Stimulated activated CD4-positive, alpha-beta T cell treated with anti-CD3 and anti-CD28 coated beads, Interleukin-15, amount 100 ng/mL, for 48 hours (primary cell): Measurements from ENCODE around the gene KRT38.
"Not testable (repeated sequence)": the region's sequence is repeated elsewhere in the genome, so short reads cannot be mapped to it uniquely, and the experiment has no call there.

Source experiments
- DNase-seq, 2 donors: peaks; one replicate each; pipeline ENCODE4 v3.0.0-alpha.2; 2020; ENCODE audit warnings: low read depth in 2 of 2

The KRT38 gene

GRCh38 chr17:41395611-41396010 is 45.2 kb downstream of the KRT38 start:
- no peak for DNase-seq

GRCh38 chr17:41395044-41395443 is 45.7 kb downstream of the KRT38 start:
- DNase-seq: not testable (repeated sequence)

GRCh38 chr17:41394254-41394996 is 46.4 kb downstream of the KRT38 start:
- no peak for DNase-seq

- DNase-seq: no peak
Observed at GRCh38 chr17:41393826-41394225, 47.0 kb downstream of the KRT38 start.

- no peak for DNase-seq
Observed at GRCh38 chr17:41393294-41393693, 47.5 kb downstream of the KRT38 start.

- DNase-seq: no peak
Observed at GRCh38 chr17:41392278-41392677, 48.5 kb downstream of the KRT38 start.

- DNase-seq: no peak
Observed at GRCh38 chr17:41391535-41391934, 49.2 kb downstream of the KRT38 start.

- DNase-seq: no peak
Observed at GRCh38 chr17:41390411-41390938, 50.3 kb downstream of the KRT38 start.

GRCh38 chr17:41387670-41388069 is 53.1 kb downstream of the KRT38 start:
- no peak for DNase-seq

- no peak for DNase-seq
Observed at GRCh38 chr17:41386227-41386626, 54.6 kb downstream of the KRT38 start.
